Measurements from ENCODE around the gene AEBP2.

The AEBP2 gene

DNA sequence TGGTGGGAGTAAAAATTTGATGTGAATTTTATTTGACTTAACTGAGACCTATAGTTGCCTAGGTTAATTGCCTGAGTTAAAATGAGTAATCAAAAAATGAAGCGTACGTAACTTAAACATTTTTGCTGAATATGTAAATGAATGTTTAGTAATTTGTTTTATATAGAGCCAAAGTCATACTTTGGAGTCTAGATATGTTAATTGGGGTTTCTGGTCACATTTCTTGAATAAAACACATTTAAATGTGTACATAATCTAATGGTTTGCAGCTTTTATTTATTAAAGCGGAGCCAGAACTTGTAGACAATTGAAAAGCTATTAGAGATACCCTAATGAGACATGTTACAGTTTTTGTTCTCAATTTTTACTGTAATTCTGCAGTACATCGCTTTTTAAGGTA, 71.2 kb downstream of the AEBP2 start:
- POLR2A ChIA-PET (ENCODE audit: low non-redundant PET) = no interaction called here
- DNase-seq (ENCODE audit: low spot score) = no peak
- CTCF ChIA-PET = no interaction called here
- H3K27ac ChIP-seq = no peak overlapping the region
- TF ChIP-seq, protein P1, sequence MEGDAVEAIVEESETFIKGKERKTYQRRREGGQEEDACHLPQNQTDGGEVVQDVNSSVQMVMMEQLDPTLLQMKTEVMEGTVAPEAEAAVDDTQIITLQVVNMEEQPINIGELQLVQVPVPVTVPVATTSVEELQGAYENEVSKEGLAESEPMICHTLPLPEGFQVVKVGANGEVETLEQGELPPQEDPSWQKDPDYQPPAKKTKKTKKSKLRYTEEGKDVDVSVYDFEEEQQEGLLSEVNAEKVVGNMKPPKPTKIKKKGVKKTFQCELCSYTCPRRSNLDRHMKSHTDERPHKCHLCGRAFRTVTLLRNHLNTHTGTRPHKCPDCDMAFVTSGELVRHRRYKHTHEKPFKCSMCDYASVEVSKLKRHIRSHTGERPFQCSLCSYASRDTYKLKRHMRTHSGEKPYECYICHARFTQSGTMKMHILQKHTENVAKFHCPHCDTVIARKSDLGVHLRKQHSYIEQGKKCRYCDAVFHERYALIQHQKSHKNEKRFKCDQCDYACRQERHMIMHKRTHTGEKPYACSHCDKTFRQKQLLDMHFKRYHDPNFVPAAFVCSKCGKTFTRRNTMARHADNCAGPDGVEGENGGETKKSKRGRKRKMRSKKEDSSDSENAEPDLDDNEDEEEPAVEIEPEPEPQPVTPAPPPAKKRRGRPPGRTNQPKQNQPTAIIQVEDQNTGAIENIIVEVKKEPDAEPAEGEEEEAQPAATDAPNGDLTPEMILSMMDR (conservative IDR thresholded peaks at IDR 0.05; ENCODE audit: low read depth) = no peak

DNA sequence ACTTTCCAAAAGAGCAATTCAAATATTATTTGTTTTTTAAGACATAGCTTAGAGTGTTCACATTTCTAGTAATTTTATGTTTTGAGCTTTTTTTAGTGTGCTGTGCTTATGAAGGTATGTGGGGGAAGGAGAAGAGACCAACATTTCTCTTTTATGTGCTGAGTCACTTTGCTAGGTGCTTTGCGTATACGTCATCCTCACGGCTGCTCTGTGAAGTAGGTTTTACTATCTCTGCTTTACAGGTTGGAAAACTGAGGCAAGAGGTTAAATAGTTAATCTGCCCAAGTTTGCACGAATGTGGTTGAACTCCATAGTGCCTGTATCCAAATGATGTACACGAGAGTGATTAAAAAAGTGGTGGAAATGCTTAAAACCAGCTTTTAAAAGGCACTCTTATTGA, 75.9 kb downstream of the AEBP2 start:
- H3K27ac ChIP-seq = no peak overlapping the region
- POLR2A ChIA-PET (ENCODE audit: low non-redundant PET) = interaction anchor here (0.6 kb wide), 1 partner anchor 466 kb away, joined by 3 read pairs; no protein-coding TSS in a partner anchor
- DNase-seq (ENCODE audit: low spot score) = no peak
- CTCF ChIA-PET = interaction anchor here (0.6 kb wide), 1 partner anchor 48 kb away, joined by 6 read pairs; no protein-coding TSS in a partner anchor
- TF ChIP-seq, protein P1 (conservative IDR thresholded peaks at IDR 0.05; ENCODE audit: low read depth) = no peak

DNA sequence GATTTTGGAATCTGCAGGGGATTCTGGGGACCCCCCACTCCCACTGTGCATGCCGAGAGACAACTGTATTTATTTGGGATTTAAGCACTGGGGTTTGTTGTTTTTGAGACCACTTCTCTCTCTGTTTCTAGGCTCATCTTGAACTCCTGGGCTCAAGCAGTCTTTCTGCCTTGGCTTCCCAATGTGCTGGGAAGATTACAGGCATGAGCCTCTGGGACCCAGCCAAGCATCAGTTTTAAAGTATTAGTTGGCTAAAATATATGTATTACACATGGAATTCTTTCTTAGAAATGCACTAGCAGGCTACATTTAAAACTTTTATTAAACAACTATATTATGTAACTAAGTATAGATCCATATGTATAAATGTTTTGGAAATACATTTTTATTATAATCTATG, 78.3 kb downstream of the AEBP2 start:
- ChIA-PET POLR2A (ENCODE audit: low non-redundant PET) (no interaction called here), CTCF (interaction anchor here (0.6 kb wide), 1 partner anchor 13 kb away, joined by 3 read pairs; no protein-coding TSS in a partner anchor)
- TF ChIP-seq, protein P1 (conservative IDR thresholded peaks at IDR 0.05; ENCODE audit: low read depth) = no peak
- no peak for DNase-seq (ENCODE audit: low spot score)
- H3K27ac ChIP-seq = no peak overlapping the region

DNA sequence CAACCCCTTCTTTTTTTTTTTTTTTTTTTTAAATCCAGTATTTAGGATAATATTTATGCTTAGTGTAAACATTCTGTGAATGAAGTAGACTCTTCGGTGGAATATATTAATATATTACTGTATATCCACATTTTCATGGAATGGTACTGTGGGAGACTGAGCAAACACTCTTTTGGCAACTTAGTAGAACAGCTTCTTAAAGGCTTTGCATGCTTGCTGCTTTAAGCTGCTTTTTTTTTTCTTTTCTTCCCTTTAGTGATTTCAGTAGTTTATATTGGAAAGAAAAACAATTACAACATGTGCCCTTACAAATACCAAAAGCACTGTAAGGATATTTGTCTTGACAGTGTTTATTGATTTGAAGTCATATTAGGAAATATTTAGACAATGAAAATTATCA, 78.9 kb downstream of the AEBP2 start:
- no peak for DNase-seq (ENCODE audit: low spot score)
- POLR2A ChIA-PET (ENCODE audit: low non-redundant PET) = no interaction called here
- TF ChIP-seq, protein P1 (conservative IDR thresholded peaks at IDR 0.05; ENCODE audit: low read depth) = no peak
- CTCF ChIA-PET = interaction anchor here (0.6 kb wide), 1 partner anchor 12 kb away, joined by 3 read pairs; no protein-coding TSS in a partner anchor
- H3K27ac ChIP-seq = no peak overlapping the region

DNA sequence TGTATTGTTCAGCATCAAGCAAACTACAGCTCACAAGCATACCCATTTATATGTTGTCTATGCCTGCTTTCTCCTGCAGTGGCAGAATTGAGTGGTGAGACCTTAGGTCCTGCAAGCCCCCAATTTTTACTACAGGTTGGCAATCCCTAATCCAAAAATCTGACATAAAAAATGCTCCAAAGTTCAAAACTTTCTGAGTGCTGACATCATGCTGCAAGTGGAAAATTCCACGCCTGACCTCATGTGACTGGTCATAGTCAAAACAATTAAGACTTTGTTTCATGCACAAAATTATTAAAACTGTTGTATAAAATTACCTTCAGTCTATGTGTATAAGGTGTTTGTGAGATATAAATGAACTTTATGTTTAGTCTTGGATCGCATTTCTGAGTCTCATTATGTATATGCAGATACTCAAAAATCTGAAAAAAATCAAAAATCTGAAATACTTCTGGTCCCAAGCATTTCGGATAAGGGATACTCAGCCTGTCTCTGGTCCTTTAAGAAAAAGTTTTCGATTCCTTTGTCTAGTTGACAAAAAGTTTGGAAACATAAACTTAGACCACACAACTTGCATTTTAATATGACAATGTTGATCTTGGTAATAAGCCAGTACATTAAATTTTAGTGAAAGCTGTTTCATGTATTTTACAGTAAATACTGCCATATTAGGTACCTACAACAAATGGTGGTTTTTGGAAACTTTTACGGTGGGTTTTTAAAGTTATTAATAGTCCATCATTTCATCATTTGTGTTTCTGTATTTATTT, 81.5 kb downstream of the AEBP2 start:
- ChIA-PET POLR2A (ENCODE audit: low non-redundant PET) (no interaction called here), CTCF (no interaction called here)
- DNase-seq (ENCODE audit: low spot score) = no peak
- no peak overlapping the region for H3K27ac ChIP-seq
- TF ChIP-seq, protein P1 (conservative IDR thresholded peaks at IDR 0.05; ENCODE audit: low read depth) = no peak

DNA sequence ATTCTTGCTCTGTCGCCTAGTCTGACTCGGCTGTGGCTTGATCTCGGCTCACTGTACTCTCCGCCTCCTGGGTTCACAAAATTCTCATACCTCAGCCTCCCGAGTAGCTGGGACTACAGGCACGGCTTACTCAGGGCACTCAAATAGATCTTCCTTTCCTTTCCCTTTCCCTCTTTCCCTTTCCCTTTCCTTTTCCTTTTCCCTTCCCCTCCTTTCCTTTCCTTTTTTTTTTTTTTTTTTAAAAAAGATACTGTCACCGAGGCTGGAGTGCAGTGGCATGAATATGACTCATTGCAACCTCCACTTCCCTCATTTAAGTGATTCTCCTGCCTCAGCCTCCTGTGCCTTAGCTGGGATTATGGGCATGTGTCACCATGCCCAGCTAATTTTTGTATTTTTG, 86.0 kb downstream of the AEBP2 start:
- CTCF ChIA-PET = no interaction called here
- POLR2A ChIA-PET (ENCODE audit: low non-redundant PET) = no interaction called here
- no peak overlapping the region for H3K27ac ChIP-seq
- TF ChIP-seq, protein P1 (conservative IDR thresholded peaks at IDR 0.05; ENCODE audit: low read depth) = no peak
- DNase-seq (ENCODE audit: low spot score) = no peak

Data from RWPE1 (cell line).